Right lung (tissue), 10 donors: ENCODE measurements around the gene HDAC8. TPM values are rescaled to one million over a fixed set of nuclear protein-coding genes. Genes with fewer than 3 reads are reported as not detected.
"Not testable (repeated sequence)": the region's sequence is repeated elsewhere in the genome, so short reads cannot be mapped to it uniquely, and the experiment has no call there.

ENCODE experiments used
- DNase-seq, 2 donors: peaks; one replicate each; pipeline ENCODE4 v3.0.0-alpha.2; 2013
- long read RNA-seq, 8 donors: transcript quantifications; one replicate each; lab custom pipeline, GENCODE V29; 2026
- polyA plus RNA-seq, 5 donors: library from polyadenylated mRNA; unstranded; fragments of 120-200 nt; gene quantifications; one replicate each; pipeline versions ENCODE4 v1.2.1 to v1.2.3, GENCODE V29; 2013; ENCODE audit warnings: inconsistent platforms in 1 of 5, low replicate concordance in 1 of 5; ENCODE audit not compliant: insufficient read length in 5 of 5, insufficient read depth in 1 of 5

Gene HDAC8
- 10 to 100 TPM; 31.5 to 48.3 (median 41.2) TPM for polyA plus RNA-seq
- long read RNA-seq, donor 1, transcript HDAC8-207 (11 exons, 2,110 nt) = major isoform, 9 of 14 reads
- long read RNA-seq, donor 1, partial matches to known transcripts = 0 of 14 reads
- long read RNA-seq, donor 1, other reads (novel, unspliced or antisense) = 0 of 14 reads
- long read RNA-seq, donor 2, transcript HDAC8-207 (11 exons, 2,110 nt) = major isoform, 5 of 16 reads
- long read RNA-seq, donor 2, partial matches to known transcripts = 5 of 16 reads
- long read RNA-seq, donor 2, other reads (novel, unspliced or antisense) = 0 of 16 reads
- long read RNA-seq, donor 3, transcript HDAC8-207 (11 exons, 2,110 nt) = major isoform, 5 of 10 reads
- long read RNA-seq, donor 3, partial matches to known transcripts = 0 of 10 reads
- long read RNA-seq, donor 3, other reads (novel, unspliced or antisense) = 0 of 10 reads
- long read RNA-seq, donor 4, partial matches to known transcripts = 0 of 4 reads
- long read RNA-seq, donor 4, other reads (novel, unspliced or antisense) = 0 of 4 reads
- long read RNA-seq, donor 5, partial matches to known transcripts = 8 of 18 reads
- long read RNA-seq, donor 5, other reads (novel, unspliced or antisense) = 0 of 18 reads
- long read RNA-seq, donor 6, partial matches to known transcripts = 0 of 11 reads
- long read RNA-seq, donor 6, other reads (novel, unspliced or antisense) = 0 of 11 reads
- long read RNA-seq, donor 7, partial matches to known transcripts = 0 of 7 reads
- long read RNA-seq, donor 7, other reads (novel, unspliced or antisense) = 0 of 7 reads
- long read RNA-seq, donor 8, partial matches to known transcripts = 0 of 3 reads
- long read RNA-seq, donor 8, other reads (novel, unspliced or antisense) = 0 of 3 reads

DNA sequence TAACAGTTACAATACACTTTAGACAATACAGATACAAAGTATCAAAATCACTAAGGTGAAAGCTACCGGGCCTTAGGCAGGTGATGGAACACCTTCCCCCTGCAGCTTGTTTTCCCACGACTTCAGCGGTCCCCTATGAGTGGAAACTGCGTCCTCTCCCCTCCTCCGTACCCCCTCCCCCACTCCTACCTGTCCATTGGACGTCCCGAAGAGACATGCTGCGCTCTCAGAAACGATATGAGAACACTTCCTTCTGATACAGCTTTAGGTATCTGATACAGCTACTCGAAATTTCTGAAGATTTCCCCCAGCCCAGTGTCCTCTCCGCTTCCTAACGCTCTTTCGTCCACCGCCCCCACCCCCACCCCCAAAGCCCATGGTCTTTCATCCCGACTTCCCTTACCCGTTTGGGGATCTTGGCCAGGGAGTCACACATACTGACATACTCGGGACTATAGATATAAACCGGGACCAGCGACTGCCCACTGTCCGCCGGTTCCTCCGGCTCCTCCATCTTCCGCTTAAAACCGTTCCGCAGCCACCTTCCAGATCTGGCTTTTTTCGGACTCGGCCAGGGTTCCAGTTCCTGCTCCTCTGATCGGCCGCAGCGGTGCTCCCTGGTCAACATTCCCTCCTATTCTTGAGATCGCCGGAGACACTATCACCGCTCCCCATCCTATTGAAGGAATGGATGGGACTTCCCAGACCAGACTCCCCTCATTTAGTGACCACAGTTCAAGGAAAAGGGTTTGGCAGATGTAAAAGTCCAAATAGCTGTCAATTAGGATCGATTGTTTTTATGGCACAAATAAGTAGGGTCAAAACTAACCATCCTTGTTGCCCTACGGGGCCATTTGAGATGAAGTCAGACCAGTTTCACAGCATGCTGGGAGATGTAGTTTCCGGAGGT, at the start of gene HDAC8:
Gene HDAC8 (minus strand): TSS at position 596 of the 910 bp plus-strand sequence. CDS start 82 bp downstream, at position 514.
- peak; percentile 82 to 83 for DNase-seq

DNA sequence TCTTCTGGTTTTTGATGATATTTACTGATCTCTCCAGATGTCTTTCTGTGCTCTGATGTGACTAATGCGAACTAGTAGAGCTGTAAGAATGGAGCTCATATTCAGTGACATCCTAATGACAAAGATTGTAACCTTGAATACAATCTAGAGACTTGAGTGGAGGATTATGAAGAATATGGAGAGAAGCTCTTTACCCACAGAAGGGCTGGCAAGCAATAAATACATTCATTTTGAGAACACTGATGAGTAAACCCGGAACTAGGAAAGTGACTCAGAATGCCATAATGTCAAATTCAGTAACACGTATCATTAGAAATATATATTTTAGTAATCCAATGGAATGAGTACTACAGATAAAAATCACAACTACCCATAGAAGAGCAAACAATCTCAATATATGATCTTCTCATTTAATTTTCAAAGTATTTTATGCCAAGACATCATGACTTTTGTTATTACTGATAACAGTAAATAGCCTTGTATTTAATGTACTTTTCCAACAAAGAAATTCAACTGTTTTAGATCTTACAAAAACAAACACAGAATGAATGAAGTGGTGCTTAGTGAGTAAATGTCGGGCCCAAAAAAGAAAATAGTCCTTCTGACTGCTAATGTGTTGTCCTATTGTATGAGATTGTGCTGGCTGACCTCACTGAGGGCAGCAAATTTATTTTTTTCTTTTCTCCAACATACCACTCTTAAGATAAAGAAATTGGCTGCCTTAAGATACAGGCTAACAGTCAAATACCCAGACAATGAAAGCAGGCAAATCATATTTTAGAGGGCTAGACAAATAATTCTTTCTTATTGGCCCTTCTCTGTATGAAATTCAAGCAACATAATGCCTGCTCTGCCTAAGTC, 49.2 kb upstream of the HDAC8 start:
- no peak for DNase-seq

DNA sequence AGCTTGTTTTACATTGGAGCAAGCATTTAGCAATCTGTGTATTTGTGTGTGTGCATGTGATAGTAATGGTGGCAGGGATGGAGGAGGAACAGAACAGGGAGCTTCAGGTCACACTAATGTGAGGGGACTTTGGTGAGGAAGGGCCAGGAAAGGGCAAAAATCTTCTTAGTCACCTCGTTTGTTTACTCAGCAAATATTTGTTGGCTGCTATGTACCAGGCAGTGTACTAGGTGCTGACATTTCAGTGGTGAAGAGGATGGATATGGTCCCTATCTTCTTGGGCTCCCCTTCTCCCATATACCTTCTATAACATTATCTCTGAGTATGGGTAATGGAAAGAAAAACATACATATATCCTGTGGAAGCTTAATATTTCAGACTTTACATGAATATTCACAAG, 48.5 kb upstream of the HDAC8 start:
- DNase-seq = no peak

DNA sequence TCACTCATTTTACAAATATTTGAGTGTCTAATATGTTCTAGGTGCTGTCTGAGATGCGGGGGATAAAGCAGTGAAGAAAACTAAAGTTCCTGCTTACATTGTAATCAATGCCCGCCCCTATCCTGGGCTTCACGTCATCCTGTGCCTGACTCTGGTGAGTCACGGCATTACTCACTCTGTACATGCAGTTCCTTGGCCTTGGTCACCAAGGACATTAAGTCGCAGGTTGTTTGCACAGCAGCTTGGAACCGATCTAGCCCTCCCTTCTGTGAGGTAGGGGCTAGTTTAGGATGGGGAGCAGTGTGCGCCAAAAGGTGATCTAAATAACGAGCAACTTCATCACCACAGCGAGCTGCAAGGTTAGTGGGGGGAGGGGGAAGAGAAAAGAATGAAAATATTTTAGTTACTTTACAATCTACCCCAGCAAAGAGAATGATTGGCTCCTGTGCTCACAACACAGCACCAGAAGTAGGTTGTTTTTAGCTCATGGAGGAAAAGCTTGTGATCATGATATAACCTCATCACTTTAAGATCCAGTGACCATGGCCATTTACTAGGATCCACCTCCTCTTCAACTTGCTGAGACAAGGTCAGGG, 48.0 kb upstream of the HDAC8 start:
- DNase-seq = no peak

DNA sequence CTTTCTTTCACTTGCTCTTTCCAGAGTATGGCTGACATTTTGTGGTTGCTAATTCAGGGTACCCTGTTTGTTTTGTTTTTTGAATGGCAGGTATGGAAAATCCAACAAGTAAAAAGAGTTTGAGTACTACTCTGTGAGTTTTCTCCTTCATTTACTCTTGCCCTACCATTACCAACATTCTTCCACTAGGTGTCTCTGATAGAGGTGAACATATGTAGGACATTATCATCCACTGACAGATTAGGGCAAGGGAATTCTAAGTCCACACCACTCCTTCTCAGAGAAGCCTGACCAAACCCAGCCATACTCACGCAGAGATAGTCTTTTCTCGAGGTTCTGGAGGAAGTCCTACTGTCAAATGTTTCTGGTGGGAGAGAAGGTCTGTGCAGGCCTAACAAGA, 36.7 kb upstream of the HDAC8 start:
- no peak for DNase-seq

DNA sequence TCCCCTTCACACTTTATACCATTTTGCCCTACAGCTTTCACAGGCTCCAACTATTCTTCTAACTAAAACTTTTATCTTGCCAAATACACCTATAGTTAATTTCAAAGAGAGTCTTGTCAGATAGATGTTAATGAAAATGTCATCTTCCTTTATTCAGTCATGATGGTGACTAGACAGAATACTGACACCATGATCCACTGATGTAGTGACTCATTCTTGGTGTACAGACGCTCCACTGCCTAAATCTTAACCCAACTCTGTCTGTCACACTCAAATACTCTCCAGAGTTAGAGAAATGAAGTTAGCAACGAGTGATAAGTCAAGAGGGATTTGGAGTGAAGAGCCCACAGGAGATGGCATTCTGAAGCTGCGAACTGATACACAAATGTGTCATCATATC, 32.1 kb upstream of the HDAC8 start:
- DNase-seq = no peak

DNA sequence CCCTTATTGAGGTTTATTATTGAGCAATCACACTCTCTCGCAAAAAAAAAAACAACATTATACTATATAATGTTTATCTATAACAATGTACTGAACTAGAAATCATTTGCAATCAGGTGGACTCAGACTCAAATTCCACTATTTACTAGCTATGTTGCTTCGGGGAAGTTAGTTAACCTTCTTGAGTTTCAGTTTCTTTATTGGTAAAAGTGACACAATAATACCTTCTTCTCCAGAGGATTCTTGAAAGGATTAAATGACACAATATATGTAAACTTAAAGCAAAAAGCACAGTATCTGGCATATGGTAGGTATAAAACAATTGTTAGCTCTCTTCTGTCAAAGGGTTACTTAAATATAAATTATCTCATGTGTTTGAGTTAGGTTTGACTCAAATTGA, 31.5 kb upstream of the HDAC8 start:
- DNase-seq = no peak

DNA sequence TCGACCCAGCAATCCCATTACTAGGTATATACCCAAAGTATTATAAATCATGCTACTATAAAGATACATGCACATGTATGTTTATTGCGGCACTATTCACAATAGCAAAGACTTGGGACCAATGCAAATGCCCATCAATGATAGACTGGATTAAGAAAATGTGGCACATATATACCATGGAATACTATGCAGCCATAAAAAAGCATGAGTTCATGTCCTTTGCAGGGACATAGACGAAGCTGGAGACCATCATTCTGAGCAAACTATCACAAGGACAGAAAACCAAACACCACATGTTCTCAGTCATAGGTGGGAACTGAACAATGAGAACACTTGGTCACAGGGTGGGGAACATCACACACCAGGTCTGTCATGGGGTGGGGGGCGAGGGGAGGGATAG, 18.4 kb upstream of the HDAC8 start:
- DNase-seq = not testable (repeated sequence)

DNA sequence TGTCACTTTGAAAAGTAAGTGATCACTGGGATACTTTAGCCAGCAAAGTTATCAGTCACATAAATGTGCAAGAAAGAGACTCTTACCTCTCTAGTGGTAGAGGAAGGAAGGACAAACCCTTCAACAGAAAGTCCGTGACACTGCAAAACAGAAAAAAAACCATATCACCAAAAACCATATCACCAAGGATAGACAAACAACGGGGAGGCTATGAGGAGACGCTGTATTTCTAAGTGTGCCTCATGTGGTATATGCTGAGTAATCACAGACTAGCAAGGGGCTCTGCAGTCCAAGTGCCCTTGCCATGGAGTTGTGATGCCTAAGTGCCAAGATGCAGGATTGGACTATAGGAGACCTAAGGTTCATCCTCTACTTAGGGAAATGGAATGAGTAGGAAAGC, 11.5 kb upstream of the HDAC8 start:
- no peak for DNase-seq

DNA sequence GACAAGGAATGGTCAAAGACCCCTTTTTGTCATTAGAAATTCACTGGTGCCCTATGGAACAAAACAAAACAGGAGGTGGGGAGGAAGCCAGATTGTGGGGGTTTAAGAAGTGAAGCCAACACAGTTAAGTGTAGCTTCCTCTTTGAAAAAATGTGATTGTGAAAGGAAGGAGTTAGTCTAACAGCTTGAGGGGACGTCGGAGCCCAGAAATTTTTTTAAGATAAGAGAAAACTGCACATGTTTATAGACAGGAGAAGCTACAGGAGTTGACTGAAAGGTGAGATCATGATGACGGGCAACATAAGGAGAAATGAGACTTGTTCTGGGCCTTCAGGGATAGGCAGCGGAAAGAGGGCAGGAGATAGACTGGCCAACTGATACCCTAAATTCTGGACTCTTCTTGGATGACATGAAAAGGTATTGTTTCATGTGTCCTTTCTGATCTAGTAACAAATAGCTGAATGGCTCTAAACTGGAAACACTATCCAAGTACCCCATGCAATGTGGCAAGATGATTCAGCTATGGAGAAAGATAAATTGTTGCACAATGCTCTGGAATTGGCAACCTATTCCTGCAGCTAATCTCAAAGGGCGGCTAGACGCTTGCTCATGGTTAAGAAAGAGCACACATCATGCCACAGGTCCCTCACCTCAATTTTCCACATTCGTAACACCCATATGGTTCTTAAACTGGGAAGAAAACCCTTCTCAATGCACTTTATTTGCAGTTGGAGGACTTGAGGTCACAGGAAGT, 3.7 kb upstream of the HDAC8 start:
- DNase-seq = no peak

DNA sequence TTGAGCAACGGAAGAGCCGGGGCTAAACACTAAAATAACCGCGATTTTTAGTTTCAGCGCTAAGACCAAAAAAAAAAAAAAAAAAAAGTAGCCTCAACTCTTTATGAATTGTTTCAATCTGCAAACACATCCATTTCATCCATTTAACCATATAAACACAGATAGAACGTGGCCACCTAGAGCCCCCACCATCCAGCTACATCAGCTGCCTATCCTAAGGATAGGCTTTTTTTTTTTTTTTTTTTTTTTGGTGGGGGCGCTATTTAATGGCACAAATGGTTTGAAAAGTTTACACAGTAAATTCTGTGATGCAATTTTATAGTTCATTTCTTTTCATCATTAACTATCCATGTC, 492 bp upstream of the HDAC8 start:
- no peak for DNase-seq

DNA sequence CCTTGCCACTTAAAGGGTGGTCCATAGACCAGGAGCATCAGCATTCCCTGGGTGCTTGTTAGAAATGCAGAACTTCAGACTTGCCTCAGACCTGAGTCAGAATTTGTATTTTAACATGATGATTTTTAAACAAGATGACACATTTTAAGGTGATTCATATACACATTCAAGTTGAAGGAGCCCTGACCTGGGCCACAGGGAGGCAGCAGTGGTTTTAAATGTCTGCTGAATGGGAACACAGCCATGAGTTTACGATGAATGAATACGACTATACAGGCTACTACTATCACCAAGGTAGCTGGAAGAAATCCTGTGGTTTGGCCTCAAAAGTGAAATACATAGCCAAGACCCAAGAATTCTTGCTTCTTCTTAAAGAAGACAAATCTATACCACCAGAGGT, 2.9 kb downstream of the HDAC8 start:
- no peak for DNase-seq

DNA sequence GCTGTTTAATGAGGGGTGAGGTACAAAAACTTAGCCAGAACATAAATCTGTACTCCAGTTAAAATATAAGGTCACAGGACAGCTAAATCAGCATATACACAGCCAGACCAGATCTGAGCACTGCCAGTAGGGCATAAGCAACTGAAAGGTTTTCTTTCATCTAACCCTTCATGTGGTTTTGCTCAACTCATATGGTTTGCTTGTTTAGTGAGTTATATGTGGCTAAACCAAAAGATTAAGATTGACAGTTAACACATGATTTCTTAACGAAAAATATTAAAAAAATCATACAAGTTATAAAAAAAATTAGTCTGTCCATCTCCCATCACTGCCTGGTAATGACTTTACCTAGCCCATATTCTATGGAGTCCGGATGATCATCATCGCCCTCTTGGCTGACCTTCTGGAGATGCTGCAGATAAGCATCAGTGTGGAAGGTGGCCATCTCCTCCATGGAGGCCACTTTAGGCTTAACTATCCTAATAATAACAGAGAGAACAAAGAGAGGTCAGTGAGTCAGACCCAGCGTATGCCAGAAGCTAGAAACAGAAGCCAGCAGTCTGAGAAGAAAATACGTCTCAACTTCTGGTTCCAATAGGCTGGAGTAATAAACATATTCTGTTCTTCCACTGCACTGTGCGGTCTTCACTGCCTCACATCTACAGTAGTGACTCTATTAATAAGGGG, 4.1 kb downstream of the HDAC8 start:
- no peak for DNase-seq

DNA sequence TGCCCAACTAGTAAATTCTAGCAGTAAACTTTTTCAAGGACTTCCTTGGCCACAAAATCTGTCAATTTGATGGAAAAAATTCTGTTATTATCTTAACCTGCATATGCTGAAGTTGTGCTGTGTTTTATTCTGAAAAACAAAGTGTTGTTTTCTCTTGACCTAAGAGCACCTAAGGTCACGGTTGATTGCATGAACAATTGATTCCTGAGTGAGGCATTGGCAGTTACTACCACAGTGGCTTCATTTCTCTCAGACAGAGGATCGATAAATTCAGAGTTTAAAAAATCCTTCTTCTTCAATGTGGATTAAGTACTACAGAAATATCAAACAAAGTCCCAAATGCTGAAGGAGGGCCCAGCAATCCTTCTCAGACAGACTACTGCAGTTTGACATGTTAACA, 6.2 kb downstream of the HDAC8 start:
- DNase-seq = no peak

DNA sequence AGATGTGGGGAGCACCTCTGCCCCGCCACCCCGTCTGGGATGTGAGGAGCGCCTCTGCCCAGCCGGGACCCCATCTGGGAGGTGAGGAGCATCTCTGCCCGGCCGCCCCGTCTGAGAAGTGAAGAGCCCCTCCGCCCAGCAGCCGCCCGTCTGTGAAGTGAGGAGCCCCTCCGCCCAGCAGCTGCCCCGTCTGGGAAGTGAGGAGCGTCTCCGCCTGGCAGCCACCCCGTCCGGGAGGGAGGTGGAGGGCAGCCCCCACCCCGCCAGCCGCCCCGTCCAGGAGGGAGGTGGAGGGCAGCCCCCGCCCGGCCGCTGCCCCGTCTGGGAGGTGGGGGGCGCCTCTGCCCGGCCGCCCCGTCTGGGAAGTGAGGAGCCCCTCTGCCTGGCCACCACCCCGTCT, 13.0 kb downstream of the HDAC8 start:
- DNase-seq = not testable (repeated sequence)

DNA sequence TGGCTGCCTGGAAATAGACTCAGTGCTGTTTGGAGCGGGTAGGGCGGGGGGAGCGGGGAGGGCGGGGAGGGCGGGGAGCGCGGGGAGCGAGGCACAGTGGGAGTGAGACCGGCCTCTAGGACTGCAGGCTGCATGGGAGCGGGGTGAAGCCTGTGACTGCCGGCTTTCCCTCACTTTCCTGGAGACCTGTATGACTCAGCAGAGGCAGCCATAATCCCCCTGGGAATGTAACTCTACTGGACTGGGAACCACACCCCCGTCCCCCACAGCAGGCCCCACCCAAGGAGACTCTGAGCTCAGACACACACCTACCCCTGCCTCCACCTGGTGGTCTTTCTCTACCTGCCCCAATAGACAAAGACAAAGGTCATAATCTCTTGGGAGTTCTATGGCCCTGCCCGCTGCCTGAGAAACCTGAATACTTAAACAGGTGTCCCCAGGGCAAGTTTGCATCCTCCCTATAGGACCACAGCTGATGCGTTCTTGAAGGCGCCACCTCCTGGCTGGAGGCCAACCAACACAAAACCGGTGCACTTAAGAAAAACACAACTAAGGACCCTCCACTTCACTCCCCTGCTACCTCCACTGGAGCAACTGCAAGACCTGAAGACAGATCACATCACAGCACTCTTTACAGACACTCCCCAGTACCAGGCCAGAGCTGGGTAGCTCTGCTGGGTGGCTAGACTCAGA, 18.0 kb downstream of the HDAC8 start:
- no peak for DNase-seq

DNA sequence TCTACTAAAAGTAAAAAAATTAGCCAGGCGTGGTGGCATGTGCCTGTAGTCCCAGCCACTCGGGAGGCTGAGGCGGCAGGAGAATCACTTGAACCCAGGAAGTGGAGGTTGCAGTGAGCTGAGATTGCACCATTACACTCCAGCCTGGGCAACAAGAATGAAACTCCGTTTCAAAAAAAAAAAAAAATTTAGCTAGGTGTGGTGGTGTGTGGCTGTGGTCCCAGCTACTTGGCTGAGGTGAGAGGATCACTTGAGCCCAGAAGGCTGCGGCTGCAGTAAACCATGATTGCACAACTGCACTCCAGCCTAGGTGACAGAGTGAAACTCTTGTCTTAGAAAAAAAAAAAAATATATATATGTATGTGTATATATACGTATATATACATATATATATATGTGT, 20.2 kb downstream of the HDAC8 start:
- not testable (repeated sequence) for DNase-seq

DNA sequence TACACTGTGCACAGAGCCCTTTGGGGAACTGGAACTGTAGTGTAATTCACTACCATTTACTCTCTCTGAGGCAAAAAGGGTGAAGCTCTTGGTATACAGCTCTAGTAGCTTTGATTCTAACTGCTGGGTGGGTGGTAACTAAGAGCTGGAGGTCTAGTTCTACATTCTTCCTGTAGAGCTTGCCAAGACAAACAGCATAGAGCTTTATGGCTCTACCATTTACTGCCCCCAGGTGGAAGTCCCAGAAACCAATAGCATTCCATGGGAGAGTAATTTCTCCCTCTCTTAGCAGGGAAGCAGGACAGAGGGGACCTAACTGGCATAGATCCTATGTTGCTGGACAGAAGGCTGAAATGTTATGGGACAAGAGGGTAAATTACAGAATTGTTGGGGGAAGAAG, 26.7 kb downstream of the HDAC8 start:
- DNase-seq = no peak
